HL-60 (cell line): ENCODE measurements around the gene CPB2.

ENCODE experiments used
- DNase-seq, 2 experiments: peaks; one replicate each; pipeline ENCODE4 v3.0.0-alpha.2; 2010 to 2020; ENCODE audit warnings: low read depth in 1 of 2, low spot score in 1 of 2
- H3K27ac ChIP-seq: fragments of 250-450 bp; sonication (Bioruptor Pico); replicated peaks from 2 replicates; pipeline ENCODE4 v1.5.1; 2020; ENCODE audit warnings: mild to moderate bottlenecking, moderate library complexity
- H3K27me3 ChIP-seq: fragments of 250-450 bp; sonication (Bioruptor Pico); 2 replicates; pipeline ENCODE4 v1.5.1; 2021; ENCODE audit warnings: mild to moderate bottlenecking, moderate library complexity; ENCODE audit not compliant: insufficient read depth, poor library complexity, severe bottlenecking
- H3K4me3 ChIP-seq: replicated peaks from 2 replicates; pipeline ENCODE4 v1.5.1; 2011; ENCODE audit warnings: mild to moderate bottlenecking, control low read depth, low read length; ENCODE audit not compliant: insufficient read depth
- GABPA ChIP-seq: IDR thresholded peaks from 2 replicates; pipeline ENCODE4 v1.6.1; 2012; ENCODE audit warnings: low read depth
- POLR2AphosphoS5 ChIP-seq: IDR thresholded peaks from 2 replicates; pipeline ENCODE4 v1.6.1; 2012; ENCODE audit warnings: low read depth
- SPI1 ChIP-seq: IDR thresholded peaks from 2 replicates; pipeline ENCODE4 v1.6.1; 2012; ENCODE audit warnings: low read depth, mild to moderate bottlenecking, borderline replicate concordance
- TF ChIP-seq, protein P1 (sequence below): IDR thresholded peaks from one replicate; pipeline ENCODE4 v1.5.1; 2011; ENCODE audit warnings: low read length, control low read depth, inconsistent platforms; ENCODE audit not compliant: insufficient read depth
- TF ChIP-seq, protein P2 (sequence below): IDR thresholded peaks from 2 replicates; pipeline ENCODE4 v1.6.1; 2012; ENCODE audit warnings: low read depth; ENCODE audit not compliant: insufficient replicate concordance

The CPB2 gene

DNA sequence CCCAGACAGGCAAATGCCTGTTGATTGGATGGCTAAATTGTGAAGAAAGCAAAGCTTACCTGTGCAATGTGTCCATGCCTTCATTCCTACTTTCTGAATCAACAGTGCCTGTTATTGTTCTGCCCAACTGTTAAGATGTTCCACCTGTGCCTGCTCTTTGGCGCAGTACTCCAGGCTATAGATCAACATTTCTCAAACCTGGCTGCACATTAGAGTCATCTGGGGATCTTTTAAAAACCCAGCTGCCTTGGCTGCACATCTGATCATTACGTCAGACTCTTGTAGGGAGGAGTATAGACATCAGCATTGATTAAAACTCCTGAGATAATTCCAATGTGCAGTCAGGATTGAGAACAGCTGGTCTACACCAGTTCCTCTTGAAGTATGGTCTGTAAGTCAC, 16.2 kb upstream of the CPB2 start:
- no peak overlapping the region for H3K27ac ChIP-seq
- no peak overlapping the region for H3K4me3 ChIP-seq
- no peak for DNase-seq
- H3K27me3 ChIP-seq: no peaks in the 10 kb centered on the region
- TF ChIP-seq POLR2AphosphoS5 (no peak), GABPA (no peak), SPI1 (no peak)
- TF ChIP-seq, protein P1, sequence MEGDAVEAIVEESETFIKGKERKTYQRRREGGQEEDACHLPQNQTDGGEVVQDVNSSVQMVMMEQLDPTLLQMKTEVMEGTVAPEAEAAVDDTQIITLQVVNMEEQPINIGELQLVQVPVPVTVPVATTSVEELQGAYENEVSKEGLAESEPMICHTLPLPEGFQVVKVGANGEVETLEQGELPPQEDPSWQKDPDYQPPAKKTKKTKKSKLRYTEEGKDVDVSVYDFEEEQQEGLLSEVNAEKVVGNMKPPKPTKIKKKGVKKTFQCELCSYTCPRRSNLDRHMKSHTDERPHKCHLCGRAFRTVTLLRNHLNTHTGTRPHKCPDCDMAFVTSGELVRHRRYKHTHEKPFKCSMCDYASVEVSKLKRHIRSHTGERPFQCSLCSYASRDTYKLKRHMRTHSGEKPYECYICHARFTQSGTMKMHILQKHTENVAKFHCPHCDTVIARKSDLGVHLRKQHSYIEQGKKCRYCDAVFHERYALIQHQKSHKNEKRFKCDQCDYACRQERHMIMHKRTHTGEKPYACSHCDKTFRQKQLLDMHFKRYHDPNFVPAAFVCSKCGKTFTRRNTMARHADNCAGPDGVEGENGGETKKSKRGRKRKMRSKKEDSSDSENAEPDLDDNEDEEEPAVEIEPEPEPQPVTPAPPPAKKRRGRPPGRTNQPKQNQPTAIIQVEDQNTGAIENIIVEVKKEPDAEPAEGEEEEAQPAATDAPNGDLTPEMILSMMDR: no peak
- TF ChIP-seq, protein P2, sequence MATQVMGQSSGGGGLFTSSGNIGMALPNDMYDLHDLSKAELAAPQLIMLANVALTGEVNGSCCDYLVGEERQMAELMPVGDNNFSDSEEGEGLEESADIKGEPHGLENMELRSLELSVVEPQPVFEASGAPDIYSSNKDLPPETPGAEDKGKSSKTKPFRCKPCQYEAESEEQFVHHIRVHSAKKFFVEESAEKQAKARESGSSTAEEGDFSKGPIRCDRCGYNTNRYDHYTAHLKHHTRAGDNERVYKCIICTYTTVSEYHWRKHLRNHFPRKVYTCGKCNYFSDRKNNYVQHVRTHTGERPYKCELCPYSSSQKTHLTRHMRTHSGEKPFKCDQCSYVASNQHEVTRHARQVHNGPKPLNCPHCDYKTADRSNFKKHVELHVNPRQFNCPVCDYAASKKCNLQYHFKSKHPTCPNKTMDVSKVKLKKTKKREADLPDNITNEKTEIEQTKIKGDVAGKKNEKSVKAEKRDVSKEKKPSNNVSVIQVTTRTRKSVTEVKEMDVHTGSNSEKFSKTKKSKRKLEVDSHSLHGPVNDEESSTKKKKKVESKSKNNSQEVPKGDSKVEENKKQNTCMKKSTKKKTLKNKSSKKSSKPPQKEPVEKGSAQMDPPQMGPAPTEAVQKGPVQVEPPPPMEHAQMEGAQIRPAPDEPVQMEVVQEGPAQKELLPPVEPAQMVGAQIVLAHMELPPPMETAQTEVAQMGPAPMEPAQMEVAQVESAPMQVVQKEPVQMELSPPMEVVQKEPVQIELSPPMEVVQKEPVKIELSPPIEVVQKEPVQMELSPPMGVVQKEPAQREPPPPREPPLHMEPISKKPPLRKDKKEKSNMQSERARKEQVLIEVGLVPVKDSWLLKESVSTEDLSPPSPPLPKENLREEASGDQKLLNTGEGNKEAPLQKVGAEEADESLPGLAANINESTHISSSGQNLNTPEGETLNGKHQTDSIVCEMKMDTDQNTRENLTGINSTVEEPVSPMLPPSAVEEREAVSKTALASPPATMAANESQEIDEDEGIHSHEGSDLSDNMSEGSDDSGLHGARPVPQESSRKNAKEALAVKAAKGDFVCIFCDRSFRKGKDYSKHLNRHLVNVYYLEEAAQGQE: no peak

DNA sequence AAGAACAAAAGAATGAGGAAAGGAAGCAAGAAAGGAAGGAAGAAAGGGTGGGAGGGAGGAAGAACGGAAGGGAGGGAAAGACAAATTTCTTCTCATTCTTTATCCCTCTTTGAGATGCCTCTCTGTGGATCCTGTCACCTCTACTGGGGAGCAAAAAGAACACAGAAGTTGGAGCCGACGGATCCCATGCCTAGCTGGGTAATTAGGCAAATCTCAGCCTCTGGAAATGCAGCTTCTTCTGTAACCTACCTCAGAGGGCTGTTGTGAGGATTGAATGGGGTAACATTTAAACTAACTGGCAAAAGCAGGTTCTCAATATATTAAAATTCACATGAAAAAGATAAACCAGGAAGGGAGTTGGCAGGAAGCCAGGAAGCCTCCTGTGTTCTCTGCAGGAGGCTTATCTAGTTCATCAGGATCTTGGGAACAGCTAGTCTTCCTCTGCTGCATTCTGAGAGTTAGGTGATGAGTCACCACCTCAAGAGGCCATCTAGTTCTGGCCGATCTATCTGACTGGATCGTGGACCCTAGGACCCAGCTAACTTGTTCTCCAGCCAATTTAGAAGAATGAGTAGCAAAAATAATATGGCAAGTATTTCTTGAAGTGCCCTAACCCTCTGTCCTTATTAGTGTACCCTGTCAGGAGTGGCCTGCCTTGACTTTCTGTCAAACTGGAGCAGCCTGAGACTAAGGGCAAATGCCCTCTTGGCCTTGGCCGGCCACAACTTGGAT, 15.2 kb upstream of the CPB2 start:
- no peak for DNase-seq
- no peak overlapping the region for H3K27ac ChIP-seq
- H3K4me3 ChIP-seq: no peak overlapping the region

DNA sequence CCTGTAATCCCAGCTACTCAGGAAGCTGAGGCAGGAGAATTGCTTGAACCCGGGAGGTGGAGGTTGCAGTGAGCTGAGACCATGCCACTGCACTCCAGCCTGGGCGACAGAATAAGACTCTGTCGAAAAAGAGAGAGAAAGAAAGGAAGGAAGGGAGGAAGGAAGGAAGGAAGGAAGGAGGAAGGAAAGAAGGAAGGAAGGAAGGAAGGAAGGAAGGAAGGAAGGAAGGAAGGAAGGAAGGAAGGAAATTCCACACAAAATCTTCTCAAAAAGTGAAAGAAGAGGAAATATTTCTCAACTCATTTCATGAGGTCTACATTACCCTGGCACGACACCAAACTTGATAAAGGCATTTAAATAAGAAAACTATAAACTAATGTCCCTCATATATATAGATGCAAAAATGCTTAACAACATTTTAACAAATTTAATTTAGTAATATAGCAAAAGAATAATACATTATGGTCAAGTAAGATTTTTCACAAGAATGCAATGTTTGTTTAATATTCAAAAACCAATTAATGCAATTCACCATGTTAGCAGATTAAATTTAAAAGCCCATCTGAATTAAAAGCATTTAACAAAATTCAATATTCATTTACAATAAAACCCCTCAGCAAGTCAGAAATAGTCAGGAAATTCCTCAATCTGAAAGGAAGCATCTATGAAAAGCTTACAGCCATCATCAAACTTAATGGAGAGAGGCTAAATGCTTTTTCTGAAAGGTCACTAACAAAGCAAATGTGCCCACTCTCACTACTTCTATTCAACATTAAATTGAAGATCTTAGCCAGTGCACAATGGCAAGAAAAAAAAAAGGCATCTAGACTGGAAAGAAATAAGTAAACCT, 12.0 kb upstream of the CPB2 start:
- Histone ChIP-seq H3K27ac (no peak overlapping the region), H3K27me3 (no peaks in the 10 kb centered on the region), H3K4me3 (no peak overlapping the region)
- no peak for DNase-seq
- TF ChIP-seq, protein P1: no peak
- TF ChIP-seq SPI1: no peak
- TF ChIP-seq, protein P2: no peak
- no peak for TF ChIP-seq GABPA
- TF ChIP-seq POLR2AphosphoS5: no peak

More for the DNA sequence above, 15.2 kb upstream of the CPB2 start:
- no peaks in the 10 kb centered on the region for H3K27me3 ChIP-seq
- TF ChIP-seq, protein P2: no peak
- TF ChIP-seq POLR2AphosphoS5 (no peak), SPI1 (no peak), GABPA (no peak)
- TF ChIP-seq, protein P1: no peak
